ENCODE measurements around the gene ALKBH8.

DNA sequence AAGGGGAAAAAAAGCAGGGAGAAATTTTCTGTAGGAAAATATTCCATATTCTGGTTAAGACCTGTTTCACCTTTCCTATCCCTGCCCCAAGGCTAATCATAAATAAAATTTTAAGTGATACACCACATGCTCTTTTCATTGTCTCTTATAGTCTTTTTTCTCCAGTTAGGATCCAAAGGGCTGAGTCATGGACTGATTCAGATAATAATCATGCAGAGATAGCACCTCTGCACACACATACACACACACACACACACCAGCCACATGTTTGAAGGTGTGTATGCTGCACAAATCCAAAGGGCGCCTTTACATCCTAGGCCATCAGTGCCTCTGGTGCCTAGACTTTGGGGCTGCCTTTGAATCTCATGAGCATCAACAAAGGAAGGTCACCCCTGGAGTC lies 72.4 kb downstream of the ALKBH8 start:
- TF ChIP-seq YY1 (IDR thresholded peaks at IDR 0.05; ENCODE audit: insufficient read depth, insufficient read length) (no peak), SUZ12 (IDR thresholded peaks at IDR 0.05; ENCODE audit: extremely low read depth, insufficient read depth, insufficient read length) (no peak)
